Testis (tissue), 2 donors: ENCODE results near the gene PIEZO1.
A peak's percentile ranks its signal among the peaks of the same experiment; 100 is the strongest.

ENCODE experiments used
- CTCF ChIP-seq, 3 experiments: fragments of 450-650 bp in 2 of 3; fragments of 200-600 bp in 1 of 3; sonication (generic) in 1 of 3; IDR thresholded peaks; one replicate each; pipeline ENCODE4 v1.5.1; 2016 to 2019; ENCODE audit warnings: antibody characterized with exemption in 3 of 3, mild to moderate bottlenecking in 2 of 3, moderate library complexity in 1 of 3
- POLR2A ChIP-seq: fragments of 450-650 bp; IDR thresholded peaks from one replicate; pipeline ENCODE4 v1.6.1; 2017; ENCODE audit warnings: antibody characterized with exemption, mild to moderate bottlenecking, moderate library complexity

DNA sequence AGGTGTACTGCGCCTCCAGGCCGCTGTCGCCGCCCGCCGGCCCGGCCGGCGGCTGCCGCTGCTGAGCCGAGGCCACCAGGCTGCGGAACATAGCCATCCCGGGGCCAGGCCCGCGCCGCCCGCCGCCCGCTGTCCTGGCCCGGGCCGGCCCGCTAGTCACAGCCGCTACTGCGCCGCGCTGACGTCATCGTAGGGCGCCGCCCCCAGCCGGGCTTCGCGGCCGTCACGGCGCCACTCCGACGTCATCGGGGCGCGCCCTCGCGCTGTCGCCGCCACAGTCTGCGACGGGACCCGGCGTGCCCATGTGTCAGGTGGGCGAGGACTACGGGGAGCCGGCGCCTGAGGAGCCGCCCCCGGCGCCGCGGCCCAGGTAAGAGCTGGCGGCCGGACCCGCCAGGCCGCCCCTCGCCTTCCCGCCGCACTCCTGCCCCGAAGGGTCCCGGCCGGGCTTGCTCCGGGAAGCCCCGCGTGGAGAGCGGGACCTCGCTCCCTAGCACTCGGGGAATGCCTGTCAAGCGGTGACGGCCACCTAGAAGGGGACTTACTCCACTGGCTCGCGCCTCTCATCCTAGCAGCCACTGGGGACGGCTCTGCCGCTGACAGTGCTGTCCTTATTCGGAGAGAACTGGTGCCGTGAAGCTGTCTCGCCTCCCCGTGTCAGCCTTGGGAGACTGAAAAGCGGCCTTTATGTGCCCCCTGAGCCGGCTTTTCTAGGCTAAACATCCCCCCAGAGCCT, 78.6 kb downstream of the PIEZO1 start, which contains the start of the genes CTU2 and RNF166:
- peak in 2 of 3 experiments; percentile 5 to 57 for TF ChIP-seq CTCF (IDR thresholded peaks at IDR 0.05)
- TF ChIP-seq POLR2A: no peak
